IPS-18c (cell line): Measurements from ENCODE around the gene SUPT5H.

Source experiments
- H3K4me3 ChIP-seq: 2 replicates; pipeline ENCODE4 v1.7.0; 2013; ENCODE audit warnings: low read depth, mild to moderate bottlenecking, low read length, moderate library complexity; ENCODE audit not compliant: insufficient read depth
- H3K9me3 ChIP-seq: one replicate; pipeline ENCODE4 v1.6.1; 2013; ENCODE audit warnings: mild to moderate bottlenecking, low read length, moderate library complexity; ENCODE audit not compliant: control insufficient read depth, insufficient read depth

The SUPT5H gene

DNA sequence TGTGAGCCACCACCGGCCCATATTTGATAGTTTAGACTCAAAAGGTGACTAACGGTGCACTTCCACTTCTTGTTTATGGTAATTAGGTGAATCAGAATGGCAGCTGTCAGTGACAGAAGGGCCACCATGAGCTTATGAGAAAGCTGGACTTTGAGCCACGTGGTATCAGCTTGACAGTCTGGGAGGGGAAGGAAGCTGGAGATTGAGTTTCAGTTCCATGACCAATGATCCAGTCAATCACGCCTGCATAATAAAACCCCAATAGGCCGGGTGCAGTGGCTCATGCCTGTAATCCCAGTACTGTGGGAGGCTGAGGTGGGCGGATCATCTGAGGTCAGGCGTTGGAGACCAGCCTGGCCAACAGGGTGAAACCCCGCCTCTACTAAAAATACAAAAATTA lies 79.1 kb downstream of the SUPT5H start:
- Histone ChIP-seq H3K4me3 (no peak overlapping the region), H3K9me3 (no peaks in the 10 kb centered on the region)

DNA sequence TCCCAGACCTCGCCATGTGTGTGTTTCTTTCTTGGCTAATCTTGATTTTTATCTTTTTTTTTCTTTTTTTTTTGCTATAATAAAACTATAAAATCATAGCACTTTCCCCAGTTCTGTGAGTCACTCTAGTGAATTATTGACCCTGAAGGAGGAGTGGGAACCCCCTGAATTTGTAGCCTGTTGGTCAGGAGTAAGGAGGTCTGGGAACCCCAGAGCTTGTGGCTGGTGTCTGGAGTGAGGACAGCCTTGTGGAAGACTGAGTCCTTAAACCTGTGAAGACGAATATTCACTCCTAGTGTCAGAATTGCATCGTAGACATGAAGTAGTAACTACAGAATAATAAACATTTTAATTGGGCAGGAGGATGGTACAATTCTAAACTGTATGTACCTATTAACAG lies 79.8 kb downstream of the SUPT5H start:
- Histone ChIP-seq H3K9me3 (no peaks in the 10 kb centered on the region), H3K4me3 (no peak overlapping the region)
